ENCODE results near the gene RIOX2. TPM values are rescaled to one million over a fixed set of nuclear protein-coding genes. Genes with fewer than 3 reads are reported as not detected.

RIOX2 gene
- 29.7 to 35.8 TPM (median 31.2 TPM) in 5 replicates for total RNA-seq (2022; extraction: Qiagen RNA extraction; ENCODE audit: low read depth)

DNA sequence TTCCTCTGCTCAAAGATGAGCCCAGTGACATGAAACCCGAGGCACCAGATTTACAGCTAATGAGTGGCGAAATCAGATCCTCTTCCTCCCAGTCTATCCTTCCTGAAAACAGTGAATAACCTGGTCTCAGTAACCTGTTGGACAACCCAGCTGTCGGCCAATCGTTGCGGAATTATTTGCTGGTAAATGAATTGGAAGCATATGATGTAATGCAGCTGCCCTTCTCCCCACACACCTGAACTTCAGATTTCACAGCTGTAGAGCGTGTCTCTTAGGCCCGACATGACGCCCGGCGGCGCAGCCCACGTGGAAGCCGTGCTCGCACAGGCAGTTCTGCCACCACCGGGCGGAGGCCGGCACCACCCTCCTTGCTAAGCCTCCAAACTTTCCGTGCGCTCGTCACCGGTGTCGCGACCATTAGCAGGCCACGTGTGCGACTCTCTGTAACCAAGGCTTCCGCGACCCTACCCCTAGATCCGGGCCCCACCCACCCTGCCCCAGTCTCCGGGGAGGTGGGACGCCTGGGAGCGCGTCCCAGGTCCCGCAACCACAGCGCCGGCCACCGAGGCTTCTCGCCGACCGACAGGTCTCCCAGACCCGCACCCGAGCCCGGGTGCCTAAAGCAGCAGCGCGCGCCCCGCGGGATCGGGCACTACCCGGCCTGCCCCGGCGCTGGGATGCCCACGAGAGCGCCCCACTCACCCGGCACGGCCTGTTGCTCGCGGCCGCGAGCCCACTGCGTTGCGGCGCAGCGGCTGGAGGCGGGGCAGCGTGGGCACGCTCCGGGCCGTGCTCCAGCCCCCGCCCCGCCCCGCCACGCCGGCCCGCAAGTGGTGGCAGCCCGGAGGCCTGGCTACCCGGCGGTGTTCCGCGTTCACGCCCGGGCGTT, at the start of gene RIOX2:
Gene RIOX2, minus strand, starts transcription at position 753 of the 889 bp plus-strand sequence. CDS start 4,838 bp downstream, outside the sequence.

Other genes with a start within 250 kb of the RIOX2 start
- gene ARL6, start 207.7 kb downstream of the RIOX2 start, total RNA-seq (2022; extraction: Qiagen RNA extraction; ENCODE audit: low read depth), result 4.2 to 6.5 TPM (median 5.0 TPM) in 5 replicates
- 6.9 to 10.9 TPM (median 7.1 TPM) in 5 replicates for gene CRYBG3, start 150.4 kb downstream of the RIOX2 start, total RNA-seq (2022; extraction: Qiagen RNA extraction; ENCODE audit: low read depth)
- gene GABRR3, start 62.9 kb upstream of the RIOX2 start, total RNA-seq (2022; extraction: Qiagen RNA extraction; ENCODE audit: low read depth), result not detected in 5 replicates
- gene OR5AC2, start 114.7 kb upstream of the RIOX2 start, total RNA-seq (2022; extraction: Qiagen RNA extraction; ENCODE audit: low read depth), result not detected in 5 replicates
- gene OR5H1, start 158.3 kb upstream of the RIOX2 start, total RNA-seq (2022; extraction: Qiagen RNA extraction; ENCODE audit: low read depth), result not detected in 5 replicates
- gene OR5H14, start 175.0 kb upstream of the RIOX2 start, total RNA-seq (2022; extraction: Qiagen RNA extraction; ENCODE audit: low read depth), result not detected in 5 replicates
- not detected in 5 replicates for gene OR5H15, start 194.3 kb upstream of the RIOX2 start, total RNA-seq (2022; extraction: Qiagen RNA extraction; ENCODE audit: low read depth)